HL-60 (cell line): Measurements from ENCODE around the gene PINK1.

Experiments used
- DNase-seq, 2 experiments: peaks; one replicate each; pipeline ENCODE4 v3.0.0-alpha.2; 2010 to 2020; ENCODE audit warnings: low read depth in 1 of 2, low spot score in 1 of 2
- H3K27ac ChIP-seq: fragments of 250-450 bp; sonication (Bioruptor Pico); replicated peaks from 2 replicates; pipeline ENCODE4 v1.5.1; 2020; ENCODE audit warnings: mild to moderate bottlenecking, moderate library complexity
- H3K27me3 ChIP-seq: fragments of 250-450 bp; sonication (Bioruptor Pico); 2 replicates; pipeline ENCODE4 v1.5.1; 2021; ENCODE audit warnings: mild to moderate bottlenecking, moderate library complexity; ENCODE audit not compliant: insufficient read depth, poor library complexity, severe bottlenecking
- H3K4me3 ChIP-seq: replicated peaks from 2 replicates; pipeline ENCODE4 v1.5.1; 2011; ENCODE audit warnings: mild to moderate bottlenecking, control low read depth, low read length; ENCODE audit not compliant: insufficient read depth
- GABPA ChIP-seq: IDR thresholded peaks from 2 replicates; pipeline ENCODE4 v1.6.1; 2012; ENCODE audit warnings: low read depth
- POLR2AphosphoS5 ChIP-seq: IDR thresholded peaks from 2 replicates; pipeline ENCODE4 v1.6.1; 2012; ENCODE audit warnings: low read depth
- SPI1 ChIP-seq: IDR thresholded peaks from 2 replicates; pipeline ENCODE4 v1.6.1; 2012; ENCODE audit warnings: low read depth, mild to moderate bottlenecking, borderline replicate concordance
- TF ChIP-seq, protein P1 (sequence below): IDR thresholded peaks from one replicate; pipeline ENCODE4 v1.5.1; 2011; ENCODE audit warnings: low read length, control low read depth, inconsistent platforms; ENCODE audit not compliant: insufficient read depth
- TF ChIP-seq, protein P2 (sequence below): IDR thresholded peaks from 2 replicates; pipeline ENCODE4 v1.6.1; 2012; ENCODE audit warnings: low read depth; ENCODE audit not compliant: insufficient replicate concordance

Gene PINK1

DNA sequence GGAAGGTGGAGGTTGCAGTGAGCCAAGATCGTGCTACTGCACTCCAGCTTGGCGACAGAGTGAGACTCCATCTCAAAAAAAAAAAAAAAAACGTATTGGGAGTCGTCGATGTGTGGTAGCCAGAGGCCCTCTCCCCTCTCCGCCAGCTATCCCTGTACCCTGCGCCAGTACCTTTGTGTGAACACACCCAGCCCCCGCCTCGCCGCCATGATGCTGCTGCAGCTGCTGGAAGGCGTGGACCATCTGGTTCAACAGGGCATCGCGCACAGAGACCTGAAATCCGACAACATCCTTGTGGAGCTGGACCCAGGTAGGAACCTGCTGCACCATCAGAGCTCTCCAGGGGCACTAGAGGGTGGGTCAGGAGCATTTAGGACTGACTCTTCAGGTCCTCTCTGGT is 12.2 kb downstream of the PINK1 start:
- no peak overlapping the region for H3K27ac ChIP-seq
- TF ChIP-seq, protein P1, sequence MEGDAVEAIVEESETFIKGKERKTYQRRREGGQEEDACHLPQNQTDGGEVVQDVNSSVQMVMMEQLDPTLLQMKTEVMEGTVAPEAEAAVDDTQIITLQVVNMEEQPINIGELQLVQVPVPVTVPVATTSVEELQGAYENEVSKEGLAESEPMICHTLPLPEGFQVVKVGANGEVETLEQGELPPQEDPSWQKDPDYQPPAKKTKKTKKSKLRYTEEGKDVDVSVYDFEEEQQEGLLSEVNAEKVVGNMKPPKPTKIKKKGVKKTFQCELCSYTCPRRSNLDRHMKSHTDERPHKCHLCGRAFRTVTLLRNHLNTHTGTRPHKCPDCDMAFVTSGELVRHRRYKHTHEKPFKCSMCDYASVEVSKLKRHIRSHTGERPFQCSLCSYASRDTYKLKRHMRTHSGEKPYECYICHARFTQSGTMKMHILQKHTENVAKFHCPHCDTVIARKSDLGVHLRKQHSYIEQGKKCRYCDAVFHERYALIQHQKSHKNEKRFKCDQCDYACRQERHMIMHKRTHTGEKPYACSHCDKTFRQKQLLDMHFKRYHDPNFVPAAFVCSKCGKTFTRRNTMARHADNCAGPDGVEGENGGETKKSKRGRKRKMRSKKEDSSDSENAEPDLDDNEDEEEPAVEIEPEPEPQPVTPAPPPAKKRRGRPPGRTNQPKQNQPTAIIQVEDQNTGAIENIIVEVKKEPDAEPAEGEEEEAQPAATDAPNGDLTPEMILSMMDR, result no peak
- no peak for TF ChIP-seq GABPA
- TF ChIP-seq SPI1, result no peak
- TF ChIP-seq, protein P2, sequence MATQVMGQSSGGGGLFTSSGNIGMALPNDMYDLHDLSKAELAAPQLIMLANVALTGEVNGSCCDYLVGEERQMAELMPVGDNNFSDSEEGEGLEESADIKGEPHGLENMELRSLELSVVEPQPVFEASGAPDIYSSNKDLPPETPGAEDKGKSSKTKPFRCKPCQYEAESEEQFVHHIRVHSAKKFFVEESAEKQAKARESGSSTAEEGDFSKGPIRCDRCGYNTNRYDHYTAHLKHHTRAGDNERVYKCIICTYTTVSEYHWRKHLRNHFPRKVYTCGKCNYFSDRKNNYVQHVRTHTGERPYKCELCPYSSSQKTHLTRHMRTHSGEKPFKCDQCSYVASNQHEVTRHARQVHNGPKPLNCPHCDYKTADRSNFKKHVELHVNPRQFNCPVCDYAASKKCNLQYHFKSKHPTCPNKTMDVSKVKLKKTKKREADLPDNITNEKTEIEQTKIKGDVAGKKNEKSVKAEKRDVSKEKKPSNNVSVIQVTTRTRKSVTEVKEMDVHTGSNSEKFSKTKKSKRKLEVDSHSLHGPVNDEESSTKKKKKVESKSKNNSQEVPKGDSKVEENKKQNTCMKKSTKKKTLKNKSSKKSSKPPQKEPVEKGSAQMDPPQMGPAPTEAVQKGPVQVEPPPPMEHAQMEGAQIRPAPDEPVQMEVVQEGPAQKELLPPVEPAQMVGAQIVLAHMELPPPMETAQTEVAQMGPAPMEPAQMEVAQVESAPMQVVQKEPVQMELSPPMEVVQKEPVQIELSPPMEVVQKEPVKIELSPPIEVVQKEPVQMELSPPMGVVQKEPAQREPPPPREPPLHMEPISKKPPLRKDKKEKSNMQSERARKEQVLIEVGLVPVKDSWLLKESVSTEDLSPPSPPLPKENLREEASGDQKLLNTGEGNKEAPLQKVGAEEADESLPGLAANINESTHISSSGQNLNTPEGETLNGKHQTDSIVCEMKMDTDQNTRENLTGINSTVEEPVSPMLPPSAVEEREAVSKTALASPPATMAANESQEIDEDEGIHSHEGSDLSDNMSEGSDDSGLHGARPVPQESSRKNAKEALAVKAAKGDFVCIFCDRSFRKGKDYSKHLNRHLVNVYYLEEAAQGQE, result no peak
- no peak for TF ChIP-seq POLR2AphosphoS5
- H3K27me3 ChIP-seq, result no peaks in the 10 kb centered on the region
- no peak for DNase-seq
- H3K4me3 ChIP-seq, result no peak overlapping the region

DNA sequence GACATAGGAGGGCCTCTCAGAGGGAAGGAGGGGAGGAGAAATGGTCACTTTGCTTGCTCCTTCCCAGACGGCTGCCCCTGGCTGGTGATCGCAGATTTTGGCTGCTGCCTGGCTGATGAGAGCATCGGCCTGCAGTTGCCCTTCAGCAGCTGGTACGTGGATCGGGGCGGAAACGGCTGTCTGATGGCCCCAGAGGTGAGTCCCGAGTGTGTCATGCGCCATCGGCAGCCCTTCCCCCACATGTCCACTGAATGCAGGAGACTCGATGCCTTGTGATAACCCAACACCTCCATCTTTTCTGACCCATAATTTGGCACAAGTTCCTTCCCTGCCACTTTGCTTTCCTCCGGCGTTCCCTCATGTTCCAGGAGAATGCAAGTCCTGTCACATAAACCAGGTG is 15.2 kb downstream of the PINK1 start:
- Histone ChIP-seq H3K27me3 (no peaks in the 10 kb centered on the region), H3K27ac (no peak overlapping the region), H3K4me3 (no peak overlapping the region)
- no peak for DNase-seq
- TF ChIP-seq POLR2AphosphoS5, result 0 out of 2 replicates have a peak, but pooled peaks have one; percentile 16
- TF ChIP-seq, protein P1, result no peak

DNA sequence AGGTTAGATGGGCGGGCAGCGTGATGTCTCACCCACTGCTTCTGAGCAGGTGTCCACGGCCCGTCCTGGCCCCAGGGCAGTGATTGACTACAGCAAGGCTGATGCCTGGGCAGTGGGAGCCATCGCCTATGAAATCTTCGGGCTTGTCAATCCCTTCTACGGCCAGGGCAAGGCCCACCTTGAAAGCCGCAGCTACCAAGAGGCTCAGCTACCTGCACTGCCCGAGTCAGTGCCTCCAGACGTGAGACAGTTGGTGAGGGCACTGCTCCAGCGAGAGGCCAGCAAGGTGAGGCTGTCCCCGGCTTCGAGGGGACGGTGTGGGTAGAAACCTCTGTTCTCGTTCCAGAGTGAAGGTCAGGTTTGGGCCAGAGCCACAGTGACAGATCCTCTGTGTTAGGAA is 15.7 kb downstream of the PINK1 start:
- no peaks in the 10 kb centered on the region for H3K27me3 ChIP-seq
- DNase-seq, result no peak
- TF ChIP-seq, protein P1, result no peak
- no peak for TF ChIP-seq SPI1
- TF ChIP-seq POLR2AphosphoS5, result no peak
- TF ChIP-seq GABPA, result no peak
- TF ChIP-seq, protein P2, result no peak
- H3K4me3 ChIP-seq, result no peak overlapping the region
- no peak overlapping the region for H3K27ac ChIP-seq

DNA sequence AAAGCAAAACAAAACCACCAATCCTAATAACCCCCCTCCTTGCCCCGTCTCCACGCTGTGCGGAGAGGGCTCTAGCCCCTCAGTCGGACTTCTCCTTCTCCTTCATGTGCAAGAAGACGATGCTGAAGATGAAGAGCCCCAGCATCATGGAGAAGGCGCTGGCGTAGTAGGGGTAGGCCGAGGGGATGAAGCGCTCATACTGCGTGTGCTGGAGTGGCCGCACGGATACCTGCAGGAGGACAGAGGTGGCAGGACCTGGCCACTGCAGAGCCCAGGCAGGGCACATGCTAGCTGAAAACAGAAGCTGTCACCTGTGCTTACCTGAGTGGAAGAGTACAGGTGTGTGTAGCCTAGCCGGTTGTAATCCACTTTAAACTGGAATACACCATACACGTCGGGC is 19.0 kb downstream of the PINK1 start:
- H3K27me3 ChIP-seq, result no peaks in the 10 kb centered on the region
- no peak overlapping the region for H3K4me3 ChIP-seq
- TF ChIP-seq POLR2AphosphoS5 (no peak), SPI1 (no peak), GABPA (no peak)
- TF ChIP-seq, protein P2, result no peak
- TF ChIP-seq, protein P1, result no peak
- no peak for DNase-seq
- H3K27ac ChIP-seq, result no peak overlapping the region
